Lung (tissue), 12 donors: Measurements from ENCODE around the gene WBP11. TPM values are rescaled to one million over a fixed set of nuclear protein-coding genes. Genes with fewer than 3 reads are reported as not detected.
"Not testable (repeated sequence)": the region's sequence is repeated elsewhere in the genome, so short reads cannot be mapped to it uniquely, and the experiment has no call there.

ENCODE experiments used
- ATAC-seq: fragments of 200-7000 bp; cut with Tn5 transposase; one replicate; pipeline ENCODE4 v1.9.1; 2020; ENCODE audit warnings: moderate number of reproducible peaks; ENCODE audit not compliant: insufficient read depth, low FRiP score
- DNase-seq, 3 donors: peaks; one replicate each; pipeline ENCODE4 v3.0.0-alpha.2; 2013 to 2017
- H3K27ac ChIP-seq, 2 donors: one replicate each; pipeline ENCODE4 v1.5.1; 2013; ENCODE audit warnings: mild to moderate bottlenecking in 2 of 2, moderate library complexity in 2 of 2, control low read depth in 1 of 2, inconsistent platforms in 1 of 2, low read depth in 1 of 2, low read length in 1 of 2
- H3K27me3 ChIP-seq, 3 donors: one replicate each; pipeline ENCODE4 v1.5.1; 2013; ENCODE audit warnings: low read length in 2 of 3; ENCODE audit not compliant: control insufficient read depth in 3 of 3, insufficient read depth in 3 of 3
- H3K36me3 ChIP-seq, 4 donors: one replicate each; pipeline ENCODE4 v1.5.1; 2013; ENCODE audit warnings: low read length in 4 of 4, mild to moderate bottlenecking in 1 of 4, moderate library complexity in 1 of 4; ENCODE audit not compliant: control insufficient read depth in 4 of 4, insufficient read depth in 4 of 4
- H3K4me1 ChIP-seq, 5 donors: one replicate each; pipeline ENCODE4 v1.5.1; 2013; ENCODE audit warnings: low read length in 5 of 5, mild to moderate bottlenecking in 2 of 5, moderate library complexity in 1 of 5; ENCODE audit not compliant: control insufficient read depth in 5 of 5, insufficient read depth in 5 of 5
- H3K4me3 ChIP-seq: one replicate; pipeline ENCODE4 v1.5.1; 2013; ENCODE audit warnings: mild to moderate bottlenecking, control low read depth, moderate library complexity
- H3K9ac ChIP-seq, 2 donors: one replicate each; pipeline ENCODE4 v1.5.1; 2013; ENCODE audit warnings: low read length in 2 of 2, control low read depth in 1 of 2; ENCODE audit not compliant: insufficient read depth in 1 of 2
- H3K9me3 ChIP-seq, 4 donors: one replicate each; pipeline ENCODE4 v1.5.1; 2013; ENCODE audit warnings: low read length in 3 of 4, mild to moderate bottlenecking in 1 of 4, moderate library complexity in 1 of 4; ENCODE audit not compliant: control insufficient read depth in 4 of 4, insufficient read depth in 3 of 4
- CTCF ChIP-seq: IDR thresholded peaks from 2 replicates; pipeline ENCODE4 v1.5.1; 2012; ENCODE audit warnings: mild to moderate bottlenecking; ENCODE audit errors: control extremely low read depth, extremely low read depth
- WGBS, 2 donors: extraction: QIAGEN DNeasy Blood & Tissue Kit; methylation state at CpG; one replicate each; pipeline ENCODE4 v1.1.7; 2013; 5-methylcytosine and 5-hydroxymethylcytosine counted together
- polyA plus RNA-seq, 2 donors: library from polyadenylated mRNA; stranded (reverse); fragments of 200-250 nt; gene quantifications; one replicate each; pipeline ENCODE4 v1.2.1, GENCODE V29; 2013
- total RNA-seq, 2 donors: library from RNA; depleted of rRNA in 1 of 2; stranded (reverse); fragments of >200 nt in 1 of 2; gene quantifications; one replicate each; pipeline ENCODE4 v1.2.1, GENCODE V29; 2014 to 2021
- donor health status: control.
- donor health status: control.
- donor health status: Bipolar disorder and iron deficiency.
- donor health status: healthy.
- donor health status: DM: yes; HTN: yes; CAD: no.

Gene WBP11
- total and polyA plus RNA-seq, 4 donors: 14.8 to 52.8 (median 30.6) TPM

- Histone ChIP-seq H3K4me1 (no peaks in the 10 kb centered on the region), H3K27ac (no peak overlapping the region), H3K9ac (no peak overlapping the region), H3K4me3 (no peak overlapping the region), H3K36me3 (peaks cover 0 to 2% (median 0%) of the 10 kb centered on the region in 4 donors), H3K27me3 (no peaks in the 10 kb centered on the region), H3K9me3 (no peaks in the 10 kb centered on the region)
- WGBS, 2 donors: 99 to 100% methylated on average over 2 of the region's 2 CpGs
- no peak for ATAC-seq
- no peak for TF ChIP-seq CTCF
- DNase-seq: no peak
Observed at GRCh38 chr12:14741942-14742341, 61.3 kb downstream of the WBP11 start.

- ATAC-seq (no peak), DNase-seq (no peak)
- 85 to 92% methylated on average over 4 of the region's 4 CpGs for WGBS, 2 donors
- TF ChIP-seq CTCF: no peak
- H3K4me3 ChIP-seq: no peak overlapping the region
- H3K9ac ChIP-seq: no peak overlapping the region
- peaks cover 0 to 2% (median 0%) of the 10 kb centered on the region in 4 donors for H3K36me3 ChIP-seq
- no peaks in the 10 kb centered on the region for H3K4me1 ChIP-seq
- H3K27me3 ChIP-seq: no peaks in the 10 kb centered on the region
- no peaks in the 10 kb centered on the region for H3K9me3 ChIP-seq
- no peak overlapping the region for H3K27ac ChIP-seq
Observed at GRCh38 chr12:14741153-14741552, 62.1 kb downstream of the WBP11 start.

GRCh38 chr12:14736441-14736840 lies 66.8 kb downstream of the WBP11 start:
- not testable (repeated sequence) for H3K9ac ChIP-seq, H3K4me3 ChIP-seq, H3K36me3 ChIP-seq, H3K9me3 ChIP-seq, H3K4me1 ChIP-seq, H3K27me3 ChIP-seq, DNase-seq, H3K27ac ChIP-seq, ATAC-seq
- 88 to 90% methylated on average over 16 of the region's 16 CpGs for WGBS, 2 donors

Other genes with a start within 250 kb of the WBP11 start
- 10 to 100 TPM; 21.2 to 30.5 TPM for gene PLBD1, start 235.6 kb downstream of the WBP11 start, total RNA-seq
- 10 to 100 TPM in 1 of 2 donors, 1 to 10 TPM in 1; 9.5 to 40.9 TPM for gene PLBD1, start 235.6 kb downstream of the WBP11 start, polyA plus RNA-seq
- gene GUCY2C, start 106.9 kb downstream of the WBP11 start, total RNA-seq: not detected
- under 1 TPM in 1 of 2 donors, not detected in 1; 0.02 TPM for gene GUCY2C, start 106.9 kb downstream of the WBP11 start, polyA plus RNA-seq
- gene C12orf60, start 192 bp upstream of the WBP11 start, total RNA-seq: 1 to 10 TPM in 1 of 2 donors, under 1 TPM in 1; 0.55 to 2.4 TPM
- gene C12orf60, start 192 bp upstream of the WBP11 start, polyA plus RNA-seq: under 1 TPM; 0.71 to 0.87 TPM
- 1 to 10 TPM in 1 of 2 donors, under 1 TPM in 1; 0.80 to 1.3 TPM for gene SMCO3, start 10.7 kb upstream of the WBP11 start, total RNA-seq
- gene SMCO3, start 10.7 kb upstream of the WBP11 start, polyA plus RNA-seq: under 1 TPM; 0.27 to 0.61 TPM
- 1 to 10 TPM; 1.1 to 3.1 TPM for gene ART4, start 40.0 kb upstream of the WBP11 start, total RNA-seq
- under 1 TPM; 0.76 to 0.77 TPM for gene ART4, start 40.0 kb upstream of the WBP11 start, polyA plus RNA-seq
- gene MGP, start 82.4 kb upstream of the WBP11 start, total RNA-seq: 100 to 1,000 TPM; 175 to 592 TPM
- 100 to 1,000 TPM; 193 to 262 TPM for gene MGP, start 82.4 kb upstream of the WBP11 start, polyA plus RNA-seq
- gene ERP27, start 135.1 kb upstream of the WBP11 start, total RNA-seq: 10 to 100 TPM; 13.6 to 64.6 TPM
- gene ERP27, start 135.1 kb upstream of the WBP11 start, polyA plus RNA-seq: 1 to 10 TPM; 1.9 to 7.2 TPM
- 100 to 1,000 TPM in 1 of 2 donors, 10 to 100 TPM in 1; 66.5 to 250 TPM for gene ARHGDIB, start 158.1 kb upstream of the WBP11 start, total RNA-seq
- gene ARHGDIB, start 158.1 kb upstream of the WBP11 start, polyA plus RNA-seq: 100 to 1,000 TPM; 269 to 597 TPM
- under 1 TPM in 1 of 2 donors, not detected in 1; 0.88 TPM for gene PDE6H, start 169.6 kb upstream of the WBP11 start, total RNA-seq
- under 1 TPM in 1 of 2 donors, not detected in 1; 0.08 TPM for gene PDE6H, start 169.6 kb upstream of the WBP11 start, polyA plus RNA-seq